Lung (tissue), 12 donors: ENCODE data around the gene FMN1. TPM values are rescaled to one million over a fixed set of nuclear protein-coding genes. Genes with fewer than 3 reads are reported as not detected.

Source experiments
- ATAC-seq: fragments of 200-7000 bp; cut with Tn5 transposase; one replicate; pipeline ENCODE4 v1.9.1; 2020; ENCODE audit warnings: moderate number of reproducible peaks; ENCODE audit not compliant: insufficient read depth, low FRiP score
- DNase-seq, 3 donors: peaks; one replicate each; pipeline ENCODE4 v3.0.0-alpha.2; 2013 to 2017
- H3K27ac ChIP-seq, 2 donors: one replicate each; pipeline ENCODE4 v1.5.1; 2013; ENCODE audit warnings: mild to moderate bottlenecking in 2 of 2, moderate library complexity in 2 of 2, control low read depth in 1 of 2, inconsistent platforms in 1 of 2, low read depth in 1 of 2, low read length in 1 of 2
- H3K27me3 ChIP-seq, 3 donors: one replicate each; pipeline ENCODE4 v1.5.1; 2013; ENCODE audit warnings: low read length in 2 of 3; ENCODE audit not compliant: control insufficient read depth in 3 of 3, insufficient read depth in 3 of 3
- H3K36me3 ChIP-seq, 4 donors: one replicate each; pipeline ENCODE4 v1.5.1; 2013; ENCODE audit warnings: low read length in 4 of 4, mild to moderate bottlenecking in 1 of 4, moderate library complexity in 1 of 4; ENCODE audit not compliant: control insufficient read depth in 4 of 4, insufficient read depth in 4 of 4
- H3K4me1 ChIP-seq, 5 donors: one replicate each; pipeline ENCODE4 v1.5.1; 2013; ENCODE audit warnings: low read length in 5 of 5, mild to moderate bottlenecking in 2 of 5, moderate library complexity in 1 of 5; ENCODE audit not compliant: control insufficient read depth in 5 of 5, insufficient read depth in 5 of 5
- H3K4me3 ChIP-seq: one replicate; pipeline ENCODE4 v1.5.1; 2013; ENCODE audit warnings: mild to moderate bottlenecking, control low read depth, moderate library complexity
- H3K9ac ChIP-seq, 2 donors: one replicate each; pipeline ENCODE4 v1.5.1; 2013; ENCODE audit warnings: low read length in 2 of 2, control low read depth in 1 of 2; ENCODE audit not compliant: insufficient read depth in 1 of 2
- H3K9me3 ChIP-seq, 4 donors: one replicate each; pipeline ENCODE4 v1.5.1; 2013; ENCODE audit warnings: low read length in 3 of 4, mild to moderate bottlenecking in 1 of 4, moderate library complexity in 1 of 4; ENCODE audit not compliant: control insufficient read depth in 4 of 4, insufficient read depth in 3 of 4
- CTCF ChIP-seq: IDR thresholded peaks from 2 replicates; pipeline ENCODE4 v1.5.1; 2012; ENCODE audit warnings: mild to moderate bottlenecking; ENCODE audit errors: control extremely low read depth, extremely low read depth
- WGBS, 2 donors: extraction: QIAGEN DNeasy Blood & Tissue Kit; methylation state at CpG; one replicate each; pipeline ENCODE4 v1.1.7; 2013; 5-methylcytosine and 5-hydroxymethylcytosine counted together
- polyA plus RNA-seq, 2 donors: library from polyadenylated mRNA; stranded (reverse); fragments of 200-250 nt; gene quantifications; one replicate each; pipeline ENCODE4 v1.2.1, GENCODE V29; 2013
- total RNA-seq, 2 donors: library from RNA; depleted of rRNA in 1 of 2; stranded (reverse); fragments of >200 nt in 1 of 2; gene quantifications; one replicate each; pipeline ENCODE4 v1.2.1, GENCODE V29; 2014 to 2021
- donor health status: control.
- donor health status: control.
- donor health status: Bipolar disorder and iron deficiency.
- donor health status: healthy.
- donor health status: DM: yes; HTN: yes; CAD: no.

The FMN1 gene
- total and polyA plus RNA-seq, 4 donors: 4.6 to 45.2 (median 15.7) TPM

- no peak for TF ChIP-seq CTCF
- H3K27ac ChIP-seq: no peak overlapping the region
- no peak overlapping the region for H3K4me3 ChIP-seq
- peaks cover 0 to 3% (median 0%) of the 10 kb centered on the region in 5 donors for H3K4me1 ChIP-seq
- DNase-seq: no peak
- H3K27me3 ChIP-seq: no peaks in the 10 kb centered on the region
- WGBS, 2 donors: 23 to 31% methylated on average over 4 of the region's 4 CpGs
- ATAC-seq: no peak
- H3K9ac ChIP-seq: no peak overlapping the region
- no peaks in the 10 kb centered on the region for H3K36me3 ChIP-seq
- H3K9me3 ChIP-seq: no peaks in the 10 kb centered on the region
These were observed 58.2 kb downstream of the FMN1 start for GRCh38 chr15:33136353-33136752.

GRCh38 chr15:33135355-33135781 lies 59.1 kb downstream of the FMN1 start:
- WGBS, 2 donors: 42 to 73% methylated on average over 5 of the region's 5 CpGs
- TF ChIP-seq CTCF: no peak
- no peak for ATAC-seq
- H3K36me3 ChIP-seq: no peaks in the 10 kb centered on the region
- peak in 1 of 3 donors; percentile 26 for DNase-seq
- H3K27me3 ChIP-seq: no peaks in the 10 kb centered on the region
- no peak overlapping the region for H3K9ac ChIP-seq
- H3K27ac ChIP-seq: peak overlapping the region in 1 of 2 donors; percentile 84
- no peaks in the 10 kb centered on the region for H3K9me3 ChIP-seq
- H3K4me3 ChIP-seq: no peak overlapping the region
- H3K4me1 ChIP-seq: peaks cover 0 to 3% (median 0%) of the 10 kb centered on the region in 5 donors

GRCh38 chr15:33132722-33133345 lies 61.7 kb downstream of the FMN1 start:
- Histone ChIP-seq H3K4me1 (peaks cover 0 to 2% (median 0%) of the 10 kb centered on the region in 5 donors), H3K27me3 (no peaks in the 10 kb centered on the region), H3K9ac (no peak overlapping the region), H3K9me3 (no peaks in the 10 kb centered on the region), H3K36me3 (no peaks in the 10 kb centered on the region), H3K4me3 (no peak overlapping the region), H3K27ac (no peak overlapping the region)
- peak; percentile 54 for TF ChIP-seq CTCF
- WGBS, 2 donors: 72 to 78% methylated on average over 3 of the region's 3 CpGs
- ATAC-seq (peak; percentile 48), DNase-seq (peak; percentile 49 to 79 (median 74))

GRCh38 chr15:33132233-33132580 lies 62.3 kb downstream of the FMN1 start:
- Histone ChIP-seq H3K9ac (no peak overlapping the region), H3K4me3 (no peak overlapping the region), H3K27me3 (no peaks in the 10 kb centered on the region), H3K9me3 (no peaks in the 10 kb centered on the region), H3K27ac (no peak overlapping the region), H3K4me1 (peaks cover 0 to 2% (median 0%) of the 10 kb centered on the region in 5 donors), H3K36me3 (no peaks in the 10 kb centered on the region)
- DNase-seq (no peak), ATAC-seq (no peak)
- 62 to 77% methylated on average over 3 of the region's 3 CpGs for WGBS, 2 donors
- no peak for TF ChIP-seq CTCF
